Activated CD4-positive, alpha-beta T cell treated with anti-CD3 and anti-CD28 coated beads, Interleukin-2, Interleukin-4, amounts not matched to agents 100 ng/mL and 50 ng/mL, durations not matched to agents 16 hours and 8 hours (primary cell): ENCODE measurements around the gene GPBAR1.

Experiments
- DNase-seq: peaks from one replicate; pipeline ENCODE4 v3.0.0-alpha.2; 2020; ENCODE audit warnings: low spot score

The GPBAR1 gene

GRCh38 chr2:218244665-218245064 lies 16.1 kb upstream of the GPBAR1 start:
- DNase-seq = no peak

DNA sequence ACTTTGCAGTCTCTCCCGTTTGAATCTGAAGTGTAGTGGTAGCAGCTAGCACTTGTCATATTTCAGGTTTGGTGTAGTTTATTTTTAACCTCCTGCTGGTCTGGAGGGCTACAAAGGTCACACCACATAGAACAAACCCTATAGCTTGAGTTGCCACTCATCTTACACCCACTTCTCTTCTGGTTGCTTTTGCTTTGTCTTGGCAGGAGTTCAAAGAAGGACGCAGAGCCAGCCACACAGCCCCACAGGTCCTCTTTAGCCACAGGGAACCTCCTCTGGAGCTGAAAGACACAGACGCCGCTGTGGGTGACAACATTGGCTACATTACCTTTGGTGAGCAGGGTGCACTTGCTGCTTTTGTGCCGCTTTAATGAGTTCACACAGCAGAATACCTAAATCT lies 15.6 kb upstream of the GPBAR1 start:
- no peak for DNase-seq

DNA sequence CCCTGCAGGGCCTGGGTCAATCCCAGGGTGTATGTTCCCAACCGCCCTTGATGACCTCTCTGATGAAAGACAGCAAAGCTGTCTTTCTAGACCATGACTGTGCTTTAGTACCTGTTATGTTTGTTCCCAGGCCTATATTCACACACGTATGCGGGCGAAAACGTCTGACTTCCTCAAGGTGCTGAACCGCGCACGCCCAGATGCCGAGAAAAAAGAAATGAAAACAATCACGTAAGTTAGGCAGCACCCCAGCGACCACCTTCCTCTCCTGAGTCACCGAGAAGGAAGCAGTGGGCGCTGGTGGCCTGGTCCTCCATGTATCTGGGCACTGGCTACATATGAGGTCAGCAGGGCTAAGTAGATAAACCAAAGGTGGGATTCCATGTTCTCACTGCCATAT lies 11.1 kb upstream of the GPBAR1 start:
- no peak for DNase-seq

- no peak for DNase-seq
These were observed 8.1 kb upstream of the GPBAR1 start for GRCh38 chr2:218252509-218253231.

DNA sequence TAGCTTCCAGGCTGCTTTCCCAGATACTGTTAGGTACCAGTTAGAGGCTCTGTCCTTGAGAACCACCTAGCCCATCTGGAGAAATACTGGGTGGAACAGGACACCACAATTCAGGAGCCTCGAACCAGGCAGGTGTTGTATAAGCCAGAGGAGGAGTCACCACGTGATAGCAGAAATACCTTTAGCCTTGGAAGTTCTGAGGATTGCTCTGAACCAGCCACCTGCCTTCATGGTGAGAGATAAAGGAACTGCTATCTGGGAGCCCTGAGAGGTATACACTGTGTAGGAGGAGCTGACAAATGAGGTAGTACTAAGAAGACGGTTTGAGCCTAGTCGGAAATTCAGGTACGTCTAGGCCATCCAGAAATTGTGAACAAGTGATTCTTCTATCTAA lies 7.6 kb upstream of the GPBAR1 start:
- no peak for DNase-seq

GRCh38 chr2:218255446-218255845 lies 5.4 kb upstream of the GPBAR1 start:
- DNase-seq = no peak

DNA sequence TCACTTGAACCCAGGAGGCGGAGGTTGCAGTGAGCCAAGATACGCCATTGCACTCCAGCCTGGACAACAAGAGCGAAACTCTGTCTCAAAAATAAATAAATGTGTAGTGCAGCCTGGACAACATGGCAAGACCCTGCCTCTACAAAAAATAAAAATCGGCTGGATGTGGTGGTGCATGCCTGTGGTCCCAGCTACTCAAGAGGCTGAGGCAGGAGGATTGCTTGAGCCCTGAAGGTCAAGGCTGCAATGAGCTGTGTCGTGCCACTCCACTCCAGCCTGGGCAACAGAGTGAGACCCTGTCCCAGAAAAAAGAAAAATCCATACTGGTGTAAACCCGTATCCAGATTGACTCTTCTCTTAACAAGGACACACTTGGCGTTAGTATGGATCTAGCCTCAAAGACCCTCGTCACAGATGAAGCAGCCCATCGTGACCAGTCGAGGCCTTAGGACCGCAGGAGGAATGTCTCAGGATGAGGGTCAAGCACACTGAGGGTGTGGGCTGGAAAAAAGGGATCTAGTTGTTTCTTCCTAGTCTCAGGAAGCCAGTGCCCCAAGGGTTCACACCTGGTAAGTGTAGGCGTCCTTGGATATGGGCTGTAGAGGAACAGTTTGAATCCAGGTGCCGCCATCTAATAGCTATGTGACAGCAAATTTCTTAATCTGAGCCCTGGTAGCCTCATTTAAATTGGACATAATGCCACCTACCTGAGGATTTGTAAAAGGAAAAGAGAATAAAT lies 4.0 kb upstream of the GPBAR1 start:
- no peak for DNase-seq

DNA sequence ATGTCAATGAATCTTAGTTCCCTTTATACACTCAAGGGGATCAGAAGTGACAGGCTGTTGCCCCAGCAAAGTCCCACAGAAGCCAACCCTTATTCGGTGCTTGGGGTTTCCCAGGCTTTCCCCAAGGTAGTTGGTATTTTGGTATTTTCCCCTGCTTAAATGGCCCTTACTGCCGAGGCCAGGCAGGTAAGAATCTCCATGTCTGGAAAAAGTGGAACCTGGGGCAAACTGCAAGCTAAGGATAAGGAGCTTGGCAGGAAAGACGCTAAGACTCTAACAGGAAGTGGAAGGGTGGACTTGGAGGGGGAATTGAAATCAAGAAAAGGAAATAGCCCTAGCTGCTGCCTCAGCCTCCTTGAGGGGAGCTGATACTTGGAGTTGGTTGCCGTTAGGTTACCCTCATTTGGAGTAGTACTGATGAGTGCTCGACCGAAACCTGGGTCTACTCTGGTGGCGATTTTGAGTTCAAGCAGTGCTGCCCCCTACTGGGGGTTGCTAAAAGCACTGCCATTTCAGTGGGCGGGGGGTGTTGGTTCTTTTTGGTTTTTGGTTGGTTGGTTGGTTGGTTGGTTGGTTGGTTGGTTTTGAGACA lies 3.3 kb upstream of the GPBAR1 start:
- peak; percentile 71 for DNase-seq

DNA sequence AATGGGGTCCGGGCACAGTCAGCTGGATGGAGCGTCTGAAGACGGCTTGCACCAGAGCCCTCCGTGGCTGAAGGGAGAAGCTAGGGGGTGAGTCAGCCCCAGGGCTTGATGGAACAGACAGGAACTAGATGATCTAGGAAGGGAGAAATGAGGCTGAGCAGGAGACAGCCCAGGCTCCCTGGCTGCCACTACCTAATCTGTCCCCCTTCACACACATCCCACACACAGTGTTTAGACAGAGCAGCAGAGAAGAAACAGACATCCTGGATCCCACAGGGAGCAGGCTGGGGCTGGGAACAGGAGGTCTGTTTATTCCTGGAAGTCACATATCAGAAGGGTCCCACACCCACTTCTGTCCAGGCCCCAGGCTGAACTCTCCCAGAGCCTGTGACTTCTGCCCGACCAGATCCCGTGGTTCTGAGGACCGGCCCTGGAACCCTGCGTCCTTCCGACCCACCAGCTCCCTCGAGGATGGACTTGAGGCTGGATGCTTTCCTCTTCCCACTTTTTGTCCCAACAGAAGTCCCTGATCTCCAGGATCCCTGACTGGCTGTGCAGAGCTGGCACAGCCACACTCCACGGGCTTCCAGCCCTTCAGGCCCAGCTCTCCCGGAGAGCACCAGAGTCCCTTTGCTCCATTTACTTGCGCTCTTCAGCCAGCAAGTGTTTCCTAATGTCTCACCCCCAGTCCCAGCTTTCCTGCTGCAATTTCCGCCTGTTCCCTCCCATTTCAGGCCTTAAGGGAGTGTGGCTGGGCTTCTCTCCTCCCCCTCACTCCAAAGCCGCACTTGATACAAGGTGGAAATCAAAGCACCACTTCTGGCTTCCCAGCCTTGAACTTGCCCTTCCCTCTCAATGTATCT lies 1.5 kb upstream of the GPBAR1 start:
- DNase-seq = no peak

- DNase-seq = no peak
These were observed 649 bp upstream of the GPBAR1 start for GRCh38 chr2:218260166-218260565.

DNA sequence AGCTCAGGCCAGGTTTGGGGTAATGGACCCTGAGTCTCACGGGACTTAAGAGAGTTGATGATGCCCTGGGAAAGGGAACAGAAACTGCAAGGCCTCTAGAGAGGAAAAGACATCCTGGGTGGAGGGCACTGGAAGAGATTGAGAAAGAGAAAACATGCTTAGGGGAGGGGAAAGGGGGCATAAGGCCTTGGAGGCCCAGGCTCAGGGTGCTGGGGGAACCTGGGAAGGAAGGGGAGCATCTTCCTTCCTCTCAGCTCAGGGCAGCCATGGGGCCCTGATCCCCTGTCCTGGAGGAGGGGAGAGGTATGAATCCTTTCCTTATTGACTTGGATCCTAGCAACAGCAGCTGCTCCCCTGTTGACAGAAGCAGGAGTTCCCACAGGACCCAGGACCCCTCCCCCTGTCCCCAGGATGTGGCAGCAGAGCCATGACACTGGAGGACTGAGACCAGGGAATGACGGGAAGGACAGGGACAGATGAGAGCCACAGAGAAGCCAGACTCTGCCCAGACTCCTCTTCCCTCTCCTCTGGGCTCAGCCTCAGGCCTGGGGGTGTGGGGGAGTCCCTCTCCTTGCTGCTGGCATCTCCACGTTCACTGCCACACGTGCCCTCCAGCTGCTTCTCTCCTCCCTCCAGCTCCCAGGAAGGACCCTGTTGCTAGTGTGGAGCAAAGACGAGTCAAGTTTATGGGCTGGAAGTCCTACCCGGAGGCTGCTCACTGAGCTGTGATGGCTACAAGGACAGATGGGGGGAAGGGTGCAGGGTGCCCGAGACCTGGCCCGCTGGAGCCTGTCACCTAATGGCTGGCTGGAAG lies 815 bp downstream of the GPBAR1 start:
- DNase-seq = no peak

GRCh38 chr2:218262237-218262600 lies 1.4 kb downstream of the GPBAR1 start:
- DNase-seq = no peak

- DNase-seq = no peak
These were observed 2.1 kb downstream of the GPBAR1 start for GRCh38 chr2:218262631-218263586.

DNA sequence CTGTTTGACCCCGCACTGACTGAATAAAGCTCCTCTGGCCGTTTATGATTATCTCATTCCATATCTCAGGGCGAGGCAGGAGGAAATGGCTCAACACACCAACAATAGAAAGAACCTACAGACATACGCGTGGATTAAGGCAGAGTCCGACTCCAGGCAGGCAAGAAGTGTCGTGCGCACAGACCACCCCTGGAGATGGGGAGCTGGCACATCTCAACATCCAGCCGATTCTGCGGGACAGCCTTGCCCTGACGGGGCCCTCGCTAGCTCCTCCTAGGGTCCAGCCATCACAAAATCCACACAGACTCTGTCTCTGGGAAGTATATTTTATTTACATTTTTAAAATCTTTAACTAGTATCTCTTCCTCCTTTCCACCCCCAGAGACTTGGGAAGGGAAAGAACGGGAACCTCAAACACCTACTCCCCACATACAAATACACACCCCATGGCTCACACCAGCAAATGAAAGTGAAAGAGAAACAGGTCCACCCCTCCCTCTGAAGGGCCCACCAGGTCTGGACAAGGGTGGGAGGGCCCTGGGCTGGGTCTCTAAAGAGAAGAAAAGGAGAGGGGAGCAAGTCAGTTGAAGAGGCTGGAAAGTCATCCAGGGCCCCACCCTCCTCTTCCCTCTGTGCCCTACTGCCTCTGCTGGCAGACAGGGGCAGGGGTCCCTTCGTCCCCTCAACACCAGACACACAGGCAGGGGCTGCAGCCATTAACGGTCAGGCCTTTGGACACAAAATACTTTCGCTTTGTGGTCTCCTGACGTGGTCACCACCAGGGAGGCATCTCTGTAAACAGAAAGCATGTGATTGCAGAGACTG lies 3.2 kb downstream of the GPBAR1 start:
- no peak for DNase-seq

DNA sequence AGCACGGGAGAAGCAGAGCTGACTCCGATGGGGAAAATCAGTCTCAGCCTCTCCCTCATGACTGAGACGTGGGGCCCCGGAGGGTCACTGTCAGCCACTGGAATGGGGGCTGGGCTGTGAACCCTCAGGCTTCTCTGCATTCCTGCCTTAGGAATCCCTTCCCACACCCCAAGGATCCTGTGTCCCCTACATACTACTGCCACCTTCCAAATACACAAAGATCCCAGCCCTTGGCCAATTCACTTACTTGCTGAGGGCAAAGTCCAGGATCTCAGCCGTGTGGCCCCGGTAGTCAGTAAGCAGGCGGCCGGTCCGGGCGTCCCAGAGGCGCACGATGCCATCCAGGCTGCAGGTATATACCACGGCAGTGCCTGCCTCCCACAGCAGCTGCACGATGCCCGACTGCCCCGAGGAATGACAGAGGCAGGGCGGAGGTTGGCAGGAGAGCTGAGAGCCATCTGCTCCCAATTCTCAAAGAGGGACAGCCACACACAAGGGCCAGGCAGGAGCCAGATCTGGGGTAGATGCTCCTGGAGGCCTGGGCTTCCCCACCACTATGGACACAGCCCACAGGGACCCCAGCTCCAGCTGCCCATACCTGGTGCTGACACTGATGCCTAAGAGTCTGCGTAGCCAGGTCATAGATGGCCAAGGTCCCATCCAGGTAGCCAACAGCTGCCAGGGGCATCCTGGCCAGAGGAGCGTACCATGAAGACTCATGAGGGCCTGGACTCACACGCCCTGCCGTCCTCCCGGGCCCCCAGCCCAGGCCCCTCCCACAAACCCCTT lies 4.2 kb downstream of the GPBAR1 start:
- no peak for DNase-seq

DNA sequence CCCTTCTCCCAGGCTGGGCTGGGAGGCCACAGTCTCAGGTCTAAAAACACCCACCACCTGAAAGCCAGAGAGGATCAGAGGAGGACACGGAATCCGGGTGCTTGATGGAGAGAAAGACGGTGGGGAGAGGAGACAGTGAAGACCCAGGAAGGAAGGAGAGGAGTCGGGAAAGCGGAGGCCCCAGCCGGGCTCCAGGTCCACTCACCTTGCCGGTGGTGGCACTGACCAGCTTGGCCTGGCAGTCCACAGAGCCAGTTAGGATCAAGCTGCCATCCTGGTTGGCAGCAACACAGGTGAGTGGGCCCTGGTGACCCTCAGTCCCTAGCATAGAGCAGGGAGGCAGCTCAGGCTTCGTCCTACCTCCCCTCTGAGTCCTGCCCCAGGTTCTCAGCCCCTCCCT lies 4.8 kb downstream of the GPBAR1 start:
- DNase-seq = no peak

- DNase-seq = no peak
These were observed 5.6 kb downstream of the GPBAR1 start for GRCh38 chr2:218266316-218266979.

DNA sequence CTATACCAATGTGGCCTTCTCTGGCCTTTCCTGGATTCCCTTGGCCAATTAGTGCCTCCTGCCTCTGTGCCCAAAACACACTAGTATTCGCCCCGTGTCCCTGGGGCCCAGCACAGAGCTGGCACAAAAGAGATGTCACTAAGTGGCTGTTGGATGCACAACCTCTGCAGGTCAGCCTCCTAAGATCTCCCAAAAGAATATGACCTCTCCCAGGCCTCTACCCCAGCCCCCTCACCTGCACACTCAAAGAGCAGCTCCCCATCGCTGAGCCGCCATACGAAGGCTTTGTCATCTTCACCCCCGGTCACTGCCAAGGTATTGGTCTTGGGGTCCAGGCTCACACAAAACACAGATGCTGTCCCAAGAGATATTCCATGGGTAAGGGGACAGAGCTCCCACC lies 6.4 kb downstream of the GPBAR1 start:
- DNase-seq = no peak
